HG02870 (cell line): ENCODE results near the gene LDLRAD4.

Experiments used
- ATAC-seq: cut with Tn5 transposase; IDR thresholded peaks from one replicate; pipeline ENCODE4 v1.9.1; 2021; ENCODE audit warnings: mild to moderate bottlenecking, moderate library complexity; ENCODE audit not compliant: unreplicated experiment

LDLRAD4 gene

DNA sequence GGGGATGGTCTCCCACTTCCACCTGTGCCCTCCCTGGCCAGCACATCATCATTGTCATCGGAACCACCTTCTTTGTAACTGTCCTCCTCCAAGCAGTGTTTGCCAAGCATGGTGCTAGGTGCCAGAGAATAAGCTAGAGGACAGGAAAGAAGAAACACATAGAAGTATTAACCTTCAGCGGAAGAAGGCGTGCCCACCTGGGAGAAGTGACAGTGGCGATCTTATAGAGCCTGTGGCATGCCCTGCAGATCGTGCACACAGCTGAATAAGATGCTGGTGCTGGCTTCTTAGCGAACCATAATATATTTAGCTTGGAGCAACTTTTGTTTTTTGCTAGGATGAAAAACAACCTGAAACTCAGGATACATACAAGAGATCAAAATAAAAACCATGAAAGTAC lies 359.8 kb downstream of the LDLRAD4 start:
- no peak for ATAC-seq

DNA sequence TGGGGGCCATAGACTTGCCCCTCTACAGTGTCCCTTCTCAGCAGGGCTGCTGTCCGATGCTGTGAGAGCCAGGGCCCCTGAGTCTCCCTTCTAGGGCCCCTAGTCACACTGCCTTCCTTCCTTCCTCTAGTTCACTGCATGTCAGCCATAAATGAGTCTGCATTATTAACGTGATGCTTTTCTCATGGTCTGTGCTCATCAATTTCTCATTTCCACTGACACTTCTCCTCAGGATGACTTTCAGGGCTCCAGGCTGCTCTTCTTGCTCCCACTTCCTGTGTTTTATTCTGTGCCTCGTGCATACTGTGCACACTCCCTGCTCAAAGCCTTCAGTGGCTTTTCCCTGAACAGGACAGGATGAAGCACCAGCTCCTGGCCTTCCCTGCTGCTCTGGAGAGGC lies 361.3 kb downstream of the LDLRAD4 start:
- no peak for ATAC-seq

DNA sequence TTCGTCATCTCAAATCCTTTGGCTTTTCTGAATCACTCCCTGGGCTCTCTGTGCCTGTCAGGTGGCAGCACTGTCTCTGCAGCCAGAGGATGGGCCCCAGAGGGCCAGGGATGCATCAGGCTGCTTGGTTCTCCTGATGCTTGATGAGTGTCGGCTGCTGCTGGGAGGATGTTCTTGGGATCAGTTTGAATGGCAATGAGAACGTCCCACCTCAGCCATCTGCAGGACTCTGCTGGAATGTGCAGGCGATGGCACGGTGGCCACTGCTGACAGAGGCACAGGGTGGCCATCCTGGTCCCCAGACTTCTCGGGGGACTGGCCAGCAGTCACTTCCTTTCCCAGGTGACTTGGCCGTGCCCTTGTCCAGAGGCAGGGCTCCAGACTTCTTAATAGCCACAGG lies 361.8 kb downstream of the LDLRAD4 start:
- ATAC-seq = no peak

DNA sequence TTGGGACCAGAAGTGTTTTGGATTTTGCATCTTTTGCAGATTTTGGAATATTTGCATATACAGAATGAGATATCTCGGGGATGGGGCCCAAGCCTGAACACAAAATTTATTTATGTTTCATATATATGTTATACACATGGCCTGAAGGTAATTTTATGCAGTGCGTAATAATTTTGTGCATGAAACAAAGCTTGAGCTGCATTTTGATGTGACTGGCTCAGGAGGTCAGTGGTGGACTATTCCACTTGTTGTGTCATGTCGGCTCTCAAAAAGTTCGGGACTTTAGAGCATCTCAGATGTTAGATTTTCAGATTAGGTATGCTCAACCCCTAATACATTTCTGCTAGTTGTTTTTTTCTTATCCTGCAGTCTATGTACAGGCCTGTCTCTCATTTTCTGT lies 362.4 kb downstream of the LDLRAD4 start:
- no peak for ATAC-seq

DNA sequence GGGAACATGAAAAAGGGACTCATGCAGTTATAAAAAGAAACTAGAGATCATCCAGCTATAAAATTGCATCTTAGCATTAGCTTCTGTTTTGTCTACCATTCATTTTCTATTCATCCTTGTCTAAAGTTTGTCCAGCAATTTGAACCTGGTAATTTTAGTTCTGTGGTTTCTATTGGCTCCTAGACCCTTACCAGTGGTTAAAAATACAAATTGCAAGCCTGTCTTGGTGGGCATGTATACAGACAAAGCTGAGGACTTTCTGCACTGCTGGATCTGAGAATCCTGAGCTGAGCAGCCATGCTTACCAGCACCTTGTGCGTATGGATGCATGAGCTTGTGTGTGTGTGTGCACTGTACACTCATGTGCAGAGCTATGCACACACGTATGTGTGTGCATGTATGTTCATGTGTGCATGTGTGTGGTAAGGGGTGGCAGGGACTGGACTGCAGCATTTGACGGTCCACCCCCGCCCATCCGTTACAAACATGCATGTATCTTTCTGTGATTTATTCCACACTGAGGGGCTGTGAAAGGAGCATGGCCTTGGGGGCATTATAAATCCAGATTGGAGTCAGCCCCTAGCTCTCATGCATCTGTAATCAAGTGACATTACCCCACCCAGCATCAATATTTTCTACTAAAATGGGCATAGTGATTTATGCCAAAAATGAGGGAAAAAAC lies 363.1 kb downstream of the LDLRAD4 start:
- no peak for ATAC-seq

DNA sequence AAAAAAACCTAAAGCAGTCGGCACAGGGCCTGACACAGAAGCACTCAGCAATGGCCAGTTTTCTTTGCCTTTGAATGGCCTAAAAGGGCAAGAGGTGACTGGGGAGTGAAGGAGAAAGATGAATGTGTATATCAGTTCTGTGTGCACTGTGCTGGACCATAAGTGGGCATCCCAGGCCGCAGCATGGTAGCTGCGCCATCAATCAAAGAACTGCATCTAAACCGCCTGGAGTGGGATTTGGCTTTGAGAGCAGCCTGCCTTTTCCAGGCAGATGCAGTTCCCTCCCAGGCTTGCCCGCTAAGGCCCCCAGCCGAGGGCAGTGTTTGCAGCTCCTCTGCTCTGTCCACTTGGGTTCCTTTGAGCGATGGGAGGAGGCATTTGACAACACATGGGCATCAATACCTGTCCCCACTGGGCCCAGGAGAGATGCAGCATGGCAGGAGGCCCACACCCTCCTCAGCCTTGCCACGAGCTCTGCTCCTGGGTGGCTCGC lies 363.7 kb downstream of the LDLRAD4 start:
- ATAC-seq = no peak

DNA sequence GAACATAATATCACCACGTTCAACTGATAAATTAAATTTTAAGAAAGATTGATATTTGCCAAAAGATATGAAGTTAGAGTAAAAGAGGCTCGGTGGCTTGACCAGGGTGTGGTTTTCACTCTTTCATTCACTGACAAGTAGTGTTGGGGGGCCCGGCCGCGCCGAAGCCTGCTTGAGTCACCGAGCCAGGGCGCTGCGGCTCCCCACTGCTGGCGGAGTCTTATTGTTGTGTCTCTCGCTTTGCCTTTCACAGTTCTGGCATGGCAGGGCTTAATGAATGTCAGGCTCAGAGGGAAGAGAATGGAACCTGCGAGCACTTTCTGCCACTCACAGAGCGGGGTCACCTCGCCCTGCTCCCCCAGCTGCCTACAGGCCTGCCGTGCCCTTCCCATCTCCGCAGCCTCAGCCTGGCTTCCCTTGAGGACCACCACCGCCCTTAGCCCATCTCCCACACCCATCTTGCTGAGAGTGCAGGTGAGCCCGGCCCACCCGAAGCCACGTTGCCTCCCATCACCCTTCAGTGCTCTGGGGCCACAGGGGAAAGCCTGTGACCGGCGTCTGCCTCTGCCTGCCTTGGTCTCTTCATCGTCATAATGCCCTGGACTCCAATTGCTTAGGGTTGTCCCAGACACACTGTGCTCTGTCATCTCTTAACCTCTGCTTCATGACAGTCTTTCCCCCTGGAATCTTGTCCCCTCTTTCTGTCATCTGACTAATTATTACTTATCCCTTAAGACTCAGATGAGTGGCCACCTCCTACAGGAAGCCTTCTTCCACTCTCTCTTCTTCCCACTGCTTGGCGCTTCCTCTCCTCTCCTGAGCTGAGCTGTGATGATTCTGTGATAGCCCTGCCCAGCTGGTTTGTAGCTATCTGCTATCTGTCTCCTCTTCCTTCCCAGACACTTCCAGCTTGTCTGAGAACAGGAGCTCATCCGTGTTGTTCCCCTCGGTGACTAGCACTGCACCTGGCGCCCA lies 365.3 kb downstream of the LDLRAD4 start:
- no peak for ATAC-seq

DNA sequence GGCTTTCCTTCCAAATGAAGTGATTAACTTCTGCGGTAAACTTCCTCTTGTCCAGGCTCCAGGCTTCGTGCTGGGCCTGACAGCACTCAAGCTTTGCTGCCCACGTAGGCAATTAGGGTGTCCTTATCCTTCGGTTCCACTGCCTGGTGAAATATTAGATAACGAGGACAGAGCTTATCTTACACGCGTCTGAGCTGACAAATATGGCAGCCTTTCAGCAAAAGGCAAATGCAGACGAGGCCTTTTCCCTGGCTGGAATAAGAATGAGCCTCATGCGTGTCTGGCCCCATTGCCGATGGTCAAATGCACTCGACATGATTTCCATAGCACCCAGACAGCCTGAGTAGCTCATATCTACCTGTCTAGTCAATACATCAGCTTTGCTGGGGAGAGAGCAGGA lies 366.3 kb downstream of the LDLRAD4 start:
- no peak for ATAC-seq

DNA sequence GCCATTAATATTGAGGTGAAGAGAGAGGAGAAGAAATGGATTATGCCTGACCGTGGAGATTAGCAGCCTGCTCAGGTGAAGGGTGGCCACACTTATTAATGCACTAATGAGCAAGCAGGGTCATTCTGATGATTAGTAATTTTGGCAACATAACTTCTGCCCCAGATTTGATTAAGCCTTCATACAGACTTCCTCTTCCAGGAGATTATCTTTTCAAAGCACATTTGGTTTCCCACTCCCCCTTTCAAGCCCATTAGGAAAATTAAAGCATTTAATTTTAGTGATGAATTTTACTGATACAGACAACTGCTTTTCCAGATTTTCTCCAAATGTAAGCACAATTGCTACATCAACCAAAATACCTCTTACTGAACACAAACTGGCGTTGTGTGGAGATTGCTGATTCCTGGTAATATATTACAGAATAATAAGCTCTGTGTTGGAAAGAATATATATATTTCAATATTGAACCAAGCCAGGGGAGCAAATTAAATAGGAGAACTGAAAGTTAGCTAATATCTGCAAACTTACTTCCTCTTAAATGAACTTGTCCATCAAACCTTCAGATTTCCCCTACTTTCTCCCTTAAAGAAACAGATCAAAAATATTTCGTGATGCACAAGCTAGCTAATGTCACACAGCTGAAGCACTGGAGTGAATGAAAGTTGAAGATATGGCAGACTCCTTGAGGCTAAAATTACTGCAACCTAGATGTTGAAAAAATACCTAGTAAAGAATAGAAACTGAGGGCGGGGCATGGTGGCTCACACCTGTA lies 367.0 kb downstream of the LDLRAD4 start:
- ATAC-seq = peak; percentile 36

DNA sequence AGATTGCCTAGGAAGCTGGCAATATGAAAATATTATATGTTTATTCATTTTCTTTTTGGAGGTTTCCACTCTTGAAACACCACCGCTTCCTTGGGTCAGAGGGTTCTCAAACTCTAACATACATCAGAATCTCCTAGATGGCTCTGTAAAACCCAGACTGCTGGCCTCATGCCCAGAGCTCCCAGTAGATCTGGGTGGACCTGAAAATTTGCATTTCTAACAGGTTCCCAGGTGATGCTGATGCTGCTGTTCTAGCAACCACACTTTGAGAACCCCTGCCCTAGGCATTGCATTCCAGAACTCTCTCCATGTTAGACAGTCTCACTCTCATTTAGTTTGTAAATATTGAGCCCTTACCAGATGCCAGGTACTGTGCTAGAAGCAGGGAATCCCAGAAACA lies 368.4 kb downstream of the LDLRAD4 start:
- no peak for ATAC-seq

DNA sequence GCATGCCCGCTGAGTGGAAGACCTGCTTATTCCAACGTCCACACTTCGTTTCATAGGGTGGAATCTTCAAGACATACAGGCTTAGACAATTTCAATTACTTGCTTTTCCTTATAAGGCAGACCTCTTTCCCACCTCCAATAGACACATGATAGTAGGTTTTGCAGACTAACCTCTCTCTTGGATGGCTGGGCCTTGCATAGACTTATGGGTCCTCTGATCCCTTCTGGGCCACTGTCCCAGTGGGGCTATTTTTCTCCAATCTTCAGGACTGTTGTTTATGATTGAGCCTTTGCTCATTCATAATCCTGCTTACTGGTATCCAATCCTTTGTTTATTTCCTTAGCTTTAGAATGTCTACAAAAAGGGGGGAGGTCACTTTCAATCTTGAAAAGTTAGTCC lies 368.9 kb downstream of the LDLRAD4 start:
- no peak for ATAC-seq

DNA sequence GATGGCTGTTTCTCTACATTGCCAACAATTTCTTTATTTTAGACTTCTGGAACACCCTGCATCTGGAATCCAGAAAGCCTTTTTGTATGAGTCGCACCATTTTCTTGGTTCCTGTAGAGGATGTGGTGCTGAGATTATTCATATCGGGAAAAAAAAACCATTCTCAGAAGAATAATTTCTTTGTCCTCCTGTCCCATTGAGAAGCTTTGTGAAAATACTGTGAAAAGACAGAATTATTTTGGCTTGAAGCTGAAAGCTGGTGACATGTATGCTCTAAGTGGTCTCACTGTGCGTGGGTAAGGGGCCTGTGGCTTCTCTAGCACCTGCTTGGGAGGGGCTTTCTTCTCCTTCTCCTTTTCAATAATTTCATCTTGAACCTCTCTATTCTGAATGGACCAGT lies 369.4 kb downstream of the LDLRAD4 start:
- peak; percentile 40 for ATAC-seq

DNA sequence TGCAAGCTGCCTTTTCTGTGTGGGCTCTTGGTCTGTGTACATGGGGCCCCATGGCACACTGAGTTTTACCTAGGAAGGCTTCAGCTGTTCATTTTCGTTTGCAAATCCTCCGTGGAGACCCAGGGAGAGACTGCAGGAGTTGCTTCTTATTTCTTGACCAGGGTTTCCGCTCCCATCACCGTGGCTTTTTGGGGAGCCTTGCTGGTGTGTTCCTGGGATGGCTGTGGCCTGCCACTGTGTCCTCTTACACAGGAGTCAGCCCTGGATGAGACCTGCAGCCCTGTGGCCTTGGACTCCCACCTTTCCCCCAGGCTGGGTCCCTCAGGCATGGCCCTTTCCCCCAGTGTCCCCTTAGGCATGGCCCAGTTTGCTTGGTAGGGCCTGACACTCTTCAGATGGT lies 370.8 kb downstream of the LDLRAD4 start:
- no peak for ATAC-seq

DNA sequence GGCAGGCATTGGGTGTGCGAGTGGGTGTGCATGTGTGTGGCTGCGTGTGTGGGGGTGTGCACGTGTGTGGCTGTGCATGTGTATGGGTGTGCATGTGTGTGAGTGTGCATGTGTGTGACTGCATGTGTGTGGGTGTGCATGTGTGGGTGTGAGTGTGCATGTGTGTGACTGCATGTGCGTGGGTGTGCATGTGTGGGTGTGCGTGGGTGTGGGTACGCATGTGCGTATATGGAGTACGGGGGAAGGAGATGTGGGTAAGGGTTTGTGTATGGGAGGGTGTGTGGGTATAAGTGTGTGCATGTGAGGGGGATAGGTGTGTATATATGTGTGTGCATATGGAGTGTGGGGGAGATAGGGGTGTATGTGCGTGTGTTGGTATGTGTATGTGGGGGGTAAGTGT lies 371.4 kb downstream of the LDLRAD4 start:
- ATAC-seq = no peak

DNA sequence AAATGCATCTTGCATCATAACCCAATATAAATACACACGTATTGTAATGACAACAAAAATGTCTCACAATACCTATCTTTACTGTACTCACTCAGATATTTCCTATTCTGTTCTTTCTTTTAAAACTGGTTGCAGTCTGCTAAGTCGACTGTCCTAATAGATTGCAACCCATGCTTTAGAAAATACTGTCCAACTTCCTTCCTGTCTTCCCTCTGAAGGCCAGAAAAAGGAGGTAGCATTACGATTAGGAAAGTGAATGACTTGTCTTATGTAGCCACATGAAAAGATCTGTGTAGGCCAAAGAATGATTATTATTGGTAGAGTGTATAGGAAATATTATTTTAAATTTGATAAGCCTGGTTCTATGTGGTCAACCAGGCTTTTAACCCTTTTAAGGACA lies 373.7 kb downstream of the LDLRAD4 start:
- ATAC-seq = no peak

DNA sequence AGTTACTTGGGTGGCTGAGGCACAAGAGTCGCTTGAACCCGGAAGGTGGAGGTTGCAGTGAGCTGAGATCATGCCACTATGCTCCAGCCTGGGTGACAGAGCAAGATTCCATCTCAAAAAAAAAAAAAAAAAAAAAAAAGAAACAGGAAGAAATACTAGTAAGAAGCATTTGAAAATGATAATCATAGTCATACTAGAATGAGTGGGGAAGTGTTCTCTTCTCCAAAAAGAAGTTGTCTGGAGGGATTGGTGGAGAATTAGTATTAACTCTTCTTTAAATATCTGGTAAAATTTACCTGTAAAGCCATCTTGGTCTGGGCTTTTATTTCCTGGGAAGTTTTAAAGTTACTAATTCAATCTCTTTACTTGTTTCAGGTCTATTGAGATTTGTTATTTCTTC lies 376.0 kb downstream of the LDLRAD4 start:
- ATAC-seq = no peak

DNA sequence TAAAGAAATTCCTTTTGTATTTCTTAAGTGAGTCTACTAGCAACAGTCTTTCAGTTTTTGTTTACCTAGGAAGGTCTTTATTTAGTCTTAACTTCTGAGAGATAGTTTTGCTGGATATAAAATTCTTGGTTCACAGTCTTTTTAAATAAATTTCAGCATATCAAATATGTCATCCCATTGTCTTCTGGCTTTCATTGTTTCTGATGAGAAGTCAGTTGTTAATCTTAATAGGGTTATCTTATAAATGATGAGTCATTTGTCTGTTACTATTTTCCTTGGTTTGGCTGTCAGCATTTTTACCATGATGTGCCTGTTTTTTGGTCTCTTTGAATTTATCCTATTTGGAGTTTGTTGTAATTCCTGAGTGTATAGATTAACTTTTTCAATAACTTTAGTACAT lies 378.5 kb downstream of the LDLRAD4 start:
- no peak for ATAC-seq

DNA sequence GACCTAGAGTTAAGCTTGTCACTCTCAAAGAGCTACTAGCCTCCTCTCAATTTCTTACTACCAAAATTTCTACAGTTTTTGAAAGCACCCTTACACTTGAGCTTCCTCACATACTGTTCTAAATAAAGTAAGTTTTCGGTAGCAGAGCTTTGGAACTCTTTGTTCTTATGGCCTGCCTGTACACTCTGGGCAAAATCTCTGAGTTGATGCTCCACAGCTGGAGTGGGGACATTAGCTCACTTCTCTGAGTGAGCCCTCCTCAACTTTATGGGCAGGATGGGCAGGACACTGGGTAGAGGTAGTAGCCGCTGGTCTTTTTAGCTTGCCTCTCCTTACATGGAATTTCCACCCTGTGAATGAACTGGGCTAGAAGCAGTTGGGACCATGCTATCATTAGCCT lies 380.0 kb downstream of the LDLRAD4 start:
- ATAC-seq = no peak

DNA sequence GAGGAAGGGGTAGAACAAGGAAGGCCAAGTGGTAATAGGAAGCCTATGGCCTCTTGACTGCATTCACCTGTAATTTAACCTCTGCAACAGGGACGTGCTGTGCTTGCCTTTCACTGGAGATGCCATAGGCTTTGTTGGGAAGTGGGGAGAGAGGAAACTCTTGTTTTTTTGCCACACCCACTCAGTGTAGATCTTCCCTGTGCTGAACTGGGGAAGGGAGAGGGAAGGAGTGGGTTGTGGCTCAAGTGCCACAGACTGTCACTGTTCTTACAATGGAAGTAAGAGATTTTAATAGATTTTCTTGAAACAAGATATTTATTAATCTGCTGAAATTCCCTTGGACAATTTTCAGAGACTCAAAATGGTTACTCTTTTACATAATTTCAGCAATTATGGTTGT lies 380.5 kb downstream of the LDLRAD4 start:
- ATAC-seq = no peak

DNA sequence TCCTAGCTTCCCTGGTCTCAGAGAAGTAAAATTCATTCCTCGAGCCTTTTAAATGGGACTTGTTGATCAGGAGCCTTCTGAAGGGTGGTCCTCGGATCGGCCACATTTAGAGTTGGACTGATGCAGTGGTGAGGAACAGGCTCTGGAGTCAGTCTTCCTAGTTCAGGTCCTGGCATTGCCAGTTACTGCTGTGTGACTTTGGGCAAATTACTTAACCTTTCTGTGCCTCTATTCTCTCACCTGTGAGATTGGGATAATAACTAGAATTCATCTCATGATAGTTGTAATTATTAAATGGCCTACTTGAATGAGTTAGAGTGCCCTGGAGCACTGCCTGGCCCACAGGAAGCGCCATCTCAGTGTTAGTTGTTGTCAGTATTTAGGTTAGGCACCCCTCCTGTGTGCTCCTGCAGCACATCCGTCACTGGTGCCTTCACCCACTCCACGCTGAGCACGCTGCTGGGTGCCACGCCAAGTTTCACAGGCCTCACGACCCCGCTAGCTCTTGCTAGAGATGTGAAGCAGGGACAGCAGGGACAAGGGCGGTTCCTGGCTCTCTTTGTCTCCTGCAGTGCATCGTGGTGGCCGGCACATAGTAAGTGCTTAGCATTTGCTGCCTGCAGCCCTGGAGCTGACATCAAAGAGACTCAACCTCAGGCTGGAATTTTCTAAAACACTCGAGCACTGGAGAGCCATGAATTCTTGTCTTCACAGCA lies 384.9 kb downstream of the LDLRAD4 start:
- no peak for ATAC-seq

DNA sequence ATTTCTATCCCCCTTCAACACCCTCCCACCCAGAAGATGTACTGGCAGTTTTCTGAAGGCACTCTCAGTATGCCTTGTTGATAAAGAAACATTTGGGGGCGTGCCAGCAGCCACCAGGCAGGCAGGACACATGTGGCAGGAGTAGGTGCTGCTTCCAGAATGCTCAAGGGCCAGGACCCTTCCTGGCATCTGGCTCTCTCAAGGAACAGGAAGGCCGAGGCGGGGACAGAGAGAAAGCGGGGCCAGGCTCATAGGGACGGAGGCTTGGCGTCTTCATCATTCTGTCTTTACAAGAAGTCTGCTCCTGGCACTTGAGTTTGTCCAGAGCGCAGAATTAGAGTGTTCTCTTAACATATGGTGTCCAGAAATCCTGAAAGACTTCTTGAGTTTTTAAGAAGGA lies 386.2 kb downstream of the LDLRAD4 start:
- no peak for ATAC-seq
